Midbrain (tissue), 1 donor: ENCODE data around the gene ST6GALNAC2.
A peak's percentile ranks its signal among the peaks of the same experiment; 100 is the strongest.
"Not testable (repeated sequence)": the region's sequence is repeated elsewhere in the genome, so short reads cannot be mapped to it uniquely, and the experiment has no call there.

ENCODE experiments used
- DNase-seq: peaks from one replicate; lab custom pipeline; 2025; lab: John Stamatoyannopoulos, UW

Gene ST6GALNAC2

DNA sequence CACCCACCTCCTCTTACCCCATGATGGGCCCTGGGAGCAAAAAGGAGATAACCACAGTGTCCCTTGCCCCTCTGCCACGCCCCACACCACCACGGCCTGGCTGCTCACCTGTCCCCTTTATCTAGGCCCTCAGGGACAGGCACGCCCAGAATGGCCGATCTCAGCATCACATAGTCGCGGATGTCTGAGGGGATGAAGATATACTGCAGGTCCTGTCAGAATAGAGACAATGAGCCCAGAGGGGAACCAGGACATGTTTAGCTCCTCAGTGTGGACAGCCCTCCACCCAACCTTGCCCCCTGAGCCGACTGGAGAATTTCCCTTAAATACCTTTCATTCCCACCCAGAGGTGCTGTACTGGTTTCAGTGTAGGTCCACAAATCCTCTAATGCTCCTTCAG lies 15.2 kb downstream of the ST6GALNAC2 start:
- no peak for DNase-seq

DNA sequence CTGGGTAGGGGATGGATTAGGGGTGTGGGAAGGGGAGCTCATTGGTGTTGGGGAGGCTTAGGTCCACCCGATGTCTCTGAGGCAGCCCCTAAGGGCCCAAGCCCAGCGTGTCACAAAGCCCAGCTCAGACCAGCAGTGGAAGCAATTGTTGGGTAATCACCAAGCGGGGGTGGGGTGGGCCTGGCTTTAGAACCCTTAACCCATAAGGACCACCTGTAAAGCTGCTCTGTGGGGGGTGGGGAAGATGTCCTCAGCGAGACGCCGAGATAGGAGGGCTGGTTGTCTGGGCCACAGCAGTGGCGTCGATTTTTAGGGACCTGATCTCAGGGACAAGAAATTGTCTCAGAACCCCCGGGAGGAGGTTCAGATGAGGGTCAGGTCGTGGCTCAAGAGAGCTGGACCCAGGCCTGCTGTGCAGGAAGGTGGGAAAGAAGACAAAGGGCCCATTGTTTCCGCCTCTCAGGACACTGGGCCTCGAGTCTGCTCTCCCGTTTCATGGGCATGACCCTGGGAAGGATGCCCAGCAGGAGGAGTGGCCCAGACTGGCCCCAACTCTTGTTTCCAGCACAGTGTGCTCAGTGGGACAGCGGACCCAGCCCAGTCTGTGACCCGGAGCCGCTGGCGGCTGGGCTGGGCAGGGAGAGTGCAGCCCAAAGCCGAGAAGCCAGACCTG lies 15.9 kb downstream of the ST6GALNAC2 start:
- DNase-seq, result peak; percentile 83

DNA sequence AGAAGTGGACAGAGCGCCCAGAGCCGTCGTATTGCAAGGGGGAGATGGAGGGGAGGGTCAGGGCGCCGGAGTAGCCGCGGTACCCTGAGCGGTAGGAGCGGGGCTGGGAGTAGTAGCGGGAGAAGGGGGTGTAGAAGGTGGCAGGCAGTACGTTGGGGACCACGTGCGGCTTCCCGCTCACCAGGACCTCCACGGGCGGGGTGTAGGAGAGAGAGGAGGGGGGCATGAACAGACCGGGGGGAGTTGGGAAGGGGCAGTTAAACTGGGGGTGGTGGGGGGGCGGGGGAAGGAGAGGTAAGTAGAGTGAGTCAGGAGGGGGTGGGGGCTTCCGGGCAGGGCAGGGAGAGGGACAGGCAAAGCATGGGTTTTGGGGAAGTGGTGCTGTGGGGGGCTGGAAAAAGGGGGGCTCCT lies 16.8 kb downstream of the ST6GALNAC2 start:
- no peak for DNase-seq

DNA sequence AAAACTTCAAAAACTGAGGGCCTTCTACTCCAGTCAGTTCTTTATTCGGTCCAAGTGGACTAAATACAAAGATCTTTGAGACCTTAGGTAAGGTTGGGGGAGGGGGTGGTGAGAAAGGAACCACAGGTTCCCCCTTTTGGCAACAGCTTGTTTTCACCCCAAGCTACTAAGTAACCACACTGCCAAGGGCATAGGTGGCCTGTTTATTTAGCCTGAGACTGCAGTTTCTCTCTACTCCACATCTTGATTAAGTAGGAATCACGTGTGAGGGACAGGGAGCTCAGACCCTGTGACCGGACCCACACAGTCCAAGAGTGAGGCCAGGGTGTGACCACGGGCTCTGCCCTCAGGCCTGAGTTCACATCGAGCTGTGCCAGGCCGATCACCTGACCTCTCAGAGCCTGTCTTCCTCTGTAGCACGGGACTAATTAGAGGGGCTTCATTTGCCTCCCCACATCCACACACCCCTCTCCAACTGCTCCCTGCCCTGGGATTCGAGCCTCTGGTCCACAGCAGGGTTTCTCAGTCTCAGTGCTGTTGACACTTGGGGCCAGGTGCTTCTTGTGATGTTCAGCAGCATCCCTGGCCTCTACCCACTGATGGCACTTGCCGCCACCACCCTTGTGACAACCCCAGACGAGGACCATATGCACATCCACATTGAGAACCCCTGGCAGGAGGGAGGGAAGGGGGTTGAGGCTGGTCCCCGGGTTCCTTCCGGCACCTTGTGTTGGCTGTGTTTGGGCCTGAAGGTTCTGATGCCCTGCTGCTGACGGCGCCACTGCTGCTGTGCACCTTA lies 17.8 kb downstream of the ST6GALNAC2 start:
- DNase-seq, result no peak

DNA sequence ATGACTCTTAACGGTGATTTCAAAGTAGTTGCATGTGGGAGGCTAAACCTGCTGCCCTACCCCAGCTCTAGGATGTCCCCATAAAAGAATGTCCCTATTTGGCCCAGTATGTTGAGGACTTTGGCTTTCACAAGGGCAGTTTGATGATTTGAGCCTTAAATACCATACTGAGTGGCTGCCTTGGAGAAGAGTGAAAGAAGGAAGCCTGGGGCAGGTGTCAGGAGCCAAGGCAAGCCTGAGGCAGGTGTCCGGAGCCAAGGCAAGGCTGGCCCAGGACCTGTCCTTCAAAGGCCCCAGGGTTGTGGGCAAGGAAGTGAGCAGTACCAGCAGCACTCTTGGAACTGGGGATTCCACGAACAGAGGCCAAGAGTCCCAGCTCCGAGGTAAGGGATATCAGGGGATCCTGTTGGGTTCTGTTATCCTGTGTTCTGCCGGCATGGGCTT lies 18.6 kb downstream of the ST6GALNAC2 start:
- DNase-seq, result no peak

DNA sequence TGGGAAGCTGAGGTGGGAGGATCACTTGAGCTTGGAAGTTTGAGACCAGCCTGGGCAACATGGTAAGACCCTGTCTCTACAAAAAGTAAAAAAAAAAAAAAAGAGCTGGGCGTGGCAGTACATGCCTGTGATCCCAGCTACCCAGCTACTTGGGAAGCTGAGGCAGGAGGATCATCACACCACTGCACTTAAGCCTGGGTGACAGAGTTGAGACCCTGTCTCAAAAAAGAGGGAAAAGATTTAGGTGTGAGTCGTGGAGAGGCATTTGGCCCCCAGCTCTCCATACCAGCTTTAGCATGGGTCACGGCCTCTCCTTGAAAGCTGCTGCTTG lies 19.1 kb downstream of the ST6GALNAC2 start:
- DNase-seq, result no peak

DNA sequence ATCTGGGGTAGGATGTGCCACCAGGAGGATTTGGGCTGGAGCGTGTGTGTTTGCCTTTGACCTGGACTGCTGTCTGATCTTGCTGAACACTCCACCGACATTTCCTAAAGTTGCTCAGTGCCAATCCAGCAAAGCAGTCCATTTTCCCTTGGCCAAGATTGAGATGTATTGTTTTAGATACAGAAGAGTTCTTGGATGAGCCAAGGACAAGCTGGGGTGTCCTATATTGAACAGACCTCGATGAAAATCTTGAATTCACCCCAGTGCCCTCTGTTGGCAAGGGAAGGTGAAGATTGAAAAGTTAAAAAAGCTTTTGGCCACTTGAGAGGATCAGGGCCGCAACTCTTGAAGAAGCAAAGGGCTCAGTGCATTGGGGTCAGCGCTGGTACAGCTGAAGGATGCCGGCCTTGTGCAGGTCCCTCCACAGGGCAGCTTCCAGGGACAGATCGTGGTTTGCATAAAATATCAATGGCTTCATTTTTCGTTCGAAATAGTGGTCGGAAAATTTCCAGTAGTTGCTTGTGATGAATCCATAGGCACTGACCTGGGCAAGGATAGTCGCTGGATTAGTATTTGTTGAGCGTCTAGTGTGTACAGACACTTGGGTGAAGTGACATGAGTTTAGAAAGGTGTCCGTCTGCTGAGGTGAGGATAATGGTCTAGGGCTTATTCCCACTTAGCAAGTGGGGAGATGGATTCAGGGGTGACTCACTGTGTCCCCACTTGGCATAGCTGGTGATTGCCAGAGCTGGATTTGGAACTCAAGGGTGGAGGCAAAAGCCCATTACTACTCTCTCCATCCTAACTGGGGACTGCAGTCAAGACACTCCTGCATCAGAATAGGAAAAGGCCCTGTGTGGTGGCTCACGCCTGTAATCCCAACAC lies 19.7 kb downstream of the ST6GALNAC2 start:
- DNase-seq, result no peak

DNA sequence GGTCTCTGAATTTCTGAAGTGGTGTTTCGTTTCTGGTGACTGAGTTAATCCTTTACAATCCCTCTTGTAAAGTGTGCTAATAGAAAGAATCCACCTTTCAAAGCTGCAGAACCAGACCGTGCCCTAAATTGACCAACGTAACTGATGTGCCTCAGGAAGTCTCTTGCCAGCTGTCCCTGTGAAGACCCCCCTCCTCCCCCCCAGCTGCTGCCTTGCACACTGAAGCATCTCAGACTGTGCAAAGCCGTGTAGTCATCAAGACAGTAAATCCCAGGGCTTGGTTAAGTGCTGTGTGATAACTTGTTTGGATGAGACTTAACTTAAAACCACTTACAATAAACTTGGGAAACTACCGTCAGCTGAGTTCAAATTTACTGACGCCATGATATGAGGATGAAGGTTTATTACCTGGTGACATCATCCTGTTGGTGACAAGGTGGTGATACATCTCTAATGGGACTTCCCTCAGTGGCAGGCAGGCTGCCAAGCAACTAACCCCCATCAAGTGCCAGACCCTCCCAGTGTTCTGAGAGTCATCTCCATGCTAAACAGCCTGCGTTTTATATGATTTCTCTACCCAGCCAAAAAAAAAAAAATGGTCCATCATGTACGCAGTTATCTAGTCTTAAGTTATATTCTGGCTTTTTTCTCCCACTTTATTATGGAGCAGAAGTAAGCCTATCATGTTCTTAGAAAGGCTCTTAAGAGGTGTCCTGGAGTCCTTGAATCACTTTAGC lies 20.5 kb downstream of the ST6GALNAC2 start:
- not testable (repeated sequence) for DNase-seq

DNA sequence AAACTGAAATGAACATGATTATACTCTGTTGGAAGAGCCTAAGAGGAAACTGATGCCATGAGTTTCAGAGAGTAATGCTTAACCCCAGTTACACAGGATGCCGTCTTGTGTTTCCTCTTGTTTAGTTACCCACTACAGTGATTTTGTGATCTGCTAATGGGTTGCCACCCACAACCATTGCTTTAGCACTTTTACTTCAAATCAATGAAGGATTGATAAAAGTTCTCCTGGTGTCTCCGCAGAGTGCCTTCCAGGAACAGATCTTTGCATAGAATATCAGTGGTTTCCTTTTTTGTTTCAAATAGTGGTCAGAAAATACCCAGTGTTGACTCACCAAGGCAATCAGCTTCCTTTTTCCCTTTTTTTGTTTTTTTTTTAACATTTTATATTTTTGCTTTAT lies 22.3 kb downstream of the ST6GALNAC2 start:
- DNase-seq, result not testable (repeated sequence)

DNA sequence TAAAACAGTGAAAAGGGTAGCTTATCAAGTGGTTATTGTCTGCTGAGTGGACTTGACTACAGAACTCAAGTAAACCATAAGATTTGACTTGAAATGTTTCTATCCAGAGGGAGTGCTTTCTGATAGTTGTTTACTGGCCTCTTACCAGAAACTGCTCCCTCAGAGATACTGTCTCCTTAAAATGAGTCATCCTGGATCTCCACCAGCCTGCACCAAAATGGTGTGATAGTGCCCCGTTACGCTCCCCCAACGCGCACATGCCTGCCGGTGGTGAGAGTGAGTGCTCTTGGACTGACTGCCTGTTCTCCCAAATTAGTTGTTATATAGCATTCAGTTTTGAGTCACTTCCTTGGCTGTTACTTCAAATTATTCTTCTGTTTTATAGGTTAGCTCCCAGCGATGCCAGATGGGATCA lies 22.9 kb downstream of the ST6GALNAC2 start:
- no peak for DNase-seq

DNA sequence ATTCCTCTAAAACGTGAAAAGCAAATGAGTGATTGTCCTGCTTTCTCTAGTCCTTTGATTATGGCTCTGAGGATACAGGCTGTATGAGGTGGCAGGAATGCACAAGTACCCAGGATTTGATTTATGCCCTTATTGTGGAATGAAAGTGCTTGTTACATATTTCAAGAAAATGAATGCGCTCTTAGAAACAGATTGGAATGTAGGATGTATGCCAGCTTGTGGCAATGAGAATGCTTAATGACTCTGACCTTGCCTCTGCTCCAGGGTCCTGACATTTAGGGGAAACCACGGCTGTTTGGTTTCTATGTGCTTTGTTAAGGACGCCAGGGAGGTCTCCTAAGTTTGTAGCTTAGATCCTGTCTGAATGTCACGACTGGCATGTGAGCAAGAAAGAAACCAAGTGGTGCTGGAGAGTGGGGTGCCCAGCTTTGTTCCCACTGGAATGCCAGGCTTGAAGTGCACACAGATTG lies 23.8 kb downstream of the ST6GALNAC2 start:
- DNase-seq, result no peak

DNA sequence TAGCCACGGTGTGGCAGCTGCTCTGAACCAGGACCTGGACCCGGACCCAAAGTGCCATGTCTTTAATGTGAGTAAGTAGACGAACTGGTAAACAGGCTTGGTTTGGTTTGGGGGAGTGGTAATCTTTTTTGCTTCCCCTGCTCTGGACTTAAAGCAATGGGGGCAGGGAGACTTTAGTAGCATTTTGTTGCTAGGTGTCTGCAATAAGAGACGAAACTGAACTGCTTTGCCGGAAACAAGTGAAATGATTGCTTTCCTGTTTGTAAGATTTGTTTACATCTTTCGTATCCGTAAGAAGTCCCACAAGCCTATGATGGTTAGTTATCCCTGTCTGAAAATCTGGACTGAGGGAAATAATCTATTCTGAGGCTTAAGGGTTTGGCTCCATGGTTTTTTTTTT lies 24.3 kb downstream of the ST6GALNAC2 start:
- no peak for DNase-seq

DNA sequence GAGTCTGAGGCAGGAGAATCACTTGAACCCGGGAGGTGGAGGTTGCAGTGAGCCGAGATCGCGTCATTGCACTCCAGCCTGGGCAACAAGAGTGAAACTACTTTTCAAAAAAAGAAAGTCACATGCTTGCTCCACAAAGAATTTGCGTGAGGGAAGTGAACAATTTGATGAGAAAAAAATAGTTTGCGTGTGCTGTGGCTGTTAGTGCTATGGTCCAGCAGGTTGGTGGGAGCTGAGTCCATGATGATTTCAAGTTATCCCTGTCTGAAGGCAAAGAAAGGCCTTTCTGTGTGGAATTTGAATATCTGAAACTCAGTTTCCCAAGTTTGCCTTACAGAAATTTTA lies 24.8 kb downstream of the ST6GALNAC2 start:
- no peak for DNase-seq

DNA sequence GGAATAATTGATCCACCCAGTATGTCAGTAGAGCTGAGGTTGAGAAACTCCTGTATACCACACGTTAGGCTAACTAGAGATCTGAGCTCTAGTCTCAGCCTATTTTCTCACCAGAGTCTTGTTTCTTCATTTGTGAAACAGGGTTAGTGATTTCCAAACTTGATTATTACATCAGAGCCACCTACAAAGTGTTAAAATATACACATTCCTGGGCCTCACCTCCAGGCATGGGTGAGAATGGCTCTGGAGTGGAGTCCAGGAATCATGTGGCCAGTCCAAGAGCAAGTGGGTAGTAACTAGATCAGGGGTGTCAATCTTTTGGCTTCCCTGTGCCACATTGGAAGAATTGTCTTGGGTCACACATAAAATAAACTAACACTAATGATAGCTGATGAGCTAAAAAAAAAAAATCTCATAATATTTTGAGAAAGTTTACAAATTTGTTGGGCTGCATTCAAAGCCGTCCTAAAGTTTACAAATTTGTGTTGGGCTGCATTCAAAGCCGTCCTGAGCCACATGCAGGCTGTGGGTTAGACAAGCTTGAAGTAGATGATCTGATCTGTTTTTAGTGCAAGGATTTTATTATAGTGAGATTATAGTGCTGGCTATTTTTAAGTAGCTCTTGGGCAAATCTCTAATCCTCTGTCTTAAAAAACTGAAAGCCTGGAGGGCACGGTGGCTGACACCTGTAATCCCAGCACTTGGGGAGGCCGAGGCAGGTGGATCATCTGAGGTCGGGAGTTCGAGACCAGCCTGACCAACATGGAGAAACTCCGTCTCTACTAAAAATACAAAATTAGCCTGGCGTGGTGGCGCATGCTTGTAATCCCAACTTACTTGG lies 25.4 kb downstream of the ST6GALNAC2 start:
- DNase-seq, result no peak

DNA sequence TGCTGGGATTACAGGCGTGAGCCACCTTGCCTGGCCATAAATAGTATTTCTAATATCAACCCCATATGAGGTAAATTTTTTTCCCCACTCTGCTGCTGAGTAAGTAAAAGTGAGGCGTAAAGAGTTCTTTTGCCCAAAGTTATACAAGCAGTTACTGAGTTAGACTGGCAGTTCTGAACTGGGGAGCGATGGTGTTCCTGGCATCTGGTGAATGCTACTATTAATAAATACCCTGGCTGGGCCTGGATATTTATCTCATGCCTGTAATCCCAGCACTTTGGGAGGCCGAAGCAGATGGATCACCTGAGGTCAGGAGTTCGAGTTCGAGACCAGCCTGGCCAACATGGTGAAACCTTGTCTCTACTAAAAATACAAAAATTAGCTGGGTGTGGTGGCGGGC lies 26.2 kb downstream of the ST6GALNAC2 start:
- DNase-seq, result not testable (repeated sequence)

DNA sequence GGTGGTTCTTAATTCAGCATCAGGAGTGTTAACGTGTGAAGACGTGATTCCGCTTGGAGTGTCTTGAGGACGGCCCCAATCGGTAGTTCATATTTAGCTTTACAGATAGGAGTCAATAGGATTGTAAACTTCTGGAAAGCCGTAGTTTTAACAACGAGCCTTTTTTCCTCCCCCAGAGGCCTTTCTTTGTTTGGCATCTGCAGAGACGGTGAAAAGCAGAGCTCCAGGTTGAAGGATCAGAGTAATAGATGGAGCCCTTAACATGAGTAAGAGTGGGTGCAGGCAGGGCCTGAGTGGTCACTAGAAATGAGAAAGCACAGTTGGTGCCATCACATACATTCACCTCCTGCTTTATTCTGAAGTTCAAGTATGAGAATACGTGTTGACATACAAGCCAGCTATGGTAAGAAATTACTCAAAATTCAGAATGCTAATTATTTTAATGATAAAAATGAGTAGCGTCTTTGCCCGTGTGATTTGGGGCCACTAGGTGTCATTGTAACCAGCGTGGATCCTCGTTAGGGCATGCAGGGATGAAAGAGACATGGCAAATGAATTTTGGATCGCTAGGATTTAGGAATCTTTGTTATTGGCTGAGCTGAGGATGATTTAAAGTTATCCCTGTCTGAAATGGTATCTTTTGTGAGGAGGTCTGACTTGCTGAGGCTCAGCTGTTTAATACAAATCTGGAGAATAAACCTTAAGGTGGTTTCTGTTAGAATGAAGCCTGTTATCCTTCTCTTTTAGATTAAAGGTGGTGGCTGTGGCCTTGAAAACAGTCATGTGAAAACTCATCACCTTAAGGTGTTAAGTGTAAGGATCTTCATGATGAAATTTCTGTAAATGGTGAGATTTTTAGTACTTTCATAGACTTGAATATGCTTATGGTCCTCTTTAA lies 27.2 kb downstream of the ST6GALNAC2 start:
- DNase-seq, result peak; percentile 49

DNA sequence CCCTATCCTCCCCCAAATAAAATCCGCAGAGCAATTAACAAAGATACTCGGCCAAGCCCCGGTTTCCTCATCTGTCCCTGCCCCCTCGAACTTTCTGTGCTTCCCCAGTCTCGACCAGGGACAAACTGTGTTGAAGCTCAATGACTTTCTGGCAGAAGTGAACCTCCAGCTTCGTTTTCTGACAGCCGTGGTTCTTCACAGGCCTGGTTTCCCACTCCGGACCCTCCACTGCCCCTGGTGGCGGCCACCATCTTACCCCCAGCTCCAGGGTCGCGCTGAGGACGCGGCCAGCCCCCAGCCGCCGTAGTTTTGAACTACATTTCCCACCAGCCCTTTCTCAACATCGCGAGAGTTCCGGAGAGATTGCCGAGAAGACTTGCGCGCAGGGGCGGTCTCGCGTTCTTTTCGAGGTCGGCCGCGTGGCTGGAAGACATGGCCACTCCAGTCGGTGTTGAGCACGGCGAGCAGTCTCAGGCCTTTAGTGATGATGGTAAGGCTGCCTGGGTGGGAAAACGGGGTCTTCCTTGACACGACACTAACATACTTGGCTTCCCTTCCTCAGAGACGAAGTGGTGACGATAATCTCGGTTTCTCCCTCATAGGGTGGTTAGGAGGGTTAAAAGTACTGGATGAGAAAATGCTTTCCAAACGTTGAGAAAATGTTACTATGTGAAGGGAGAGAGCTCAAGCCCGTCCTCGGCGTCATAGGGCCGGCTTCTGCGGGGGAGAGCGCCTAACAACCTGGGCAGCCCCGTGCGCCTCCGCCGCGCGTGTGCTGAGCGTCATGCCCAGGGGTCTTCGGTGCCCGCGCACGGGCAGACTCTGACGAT lies 28.1 kb downstream of the ST6GALNAC2 start:
- peak; percentile 92 for DNase-seq

DNA sequence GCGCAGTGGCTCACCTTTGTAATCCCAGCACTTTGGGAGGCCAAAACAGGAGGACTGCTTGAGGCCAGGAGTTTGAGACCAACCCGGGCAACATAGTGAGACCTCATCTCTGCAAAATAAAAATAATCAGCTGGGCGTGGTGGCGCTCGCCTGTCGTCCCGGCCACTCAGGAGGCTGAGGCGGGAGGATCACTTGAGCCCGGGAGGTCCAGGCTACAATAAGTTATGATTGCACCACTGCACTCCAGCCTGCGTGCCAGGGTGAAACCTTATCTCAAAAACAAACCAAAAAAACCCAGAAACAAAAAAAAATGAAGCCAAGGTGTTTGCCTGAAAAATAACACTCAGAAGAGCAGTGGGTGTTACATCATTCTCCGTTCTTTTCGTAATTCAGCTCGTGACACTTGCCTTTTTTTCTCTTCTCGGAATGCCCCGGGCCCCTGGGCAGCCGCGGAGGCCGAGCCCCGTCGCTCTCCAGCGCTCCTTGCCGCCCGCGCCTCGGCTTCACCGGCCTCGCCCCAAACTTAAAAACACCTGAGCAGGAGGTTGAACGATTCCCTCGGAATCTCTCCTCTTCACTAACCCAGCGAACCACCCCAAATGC lies 28.8 kb downstream of the ST6GALNAC2 start:
- no peak for DNase-seq

DNA sequence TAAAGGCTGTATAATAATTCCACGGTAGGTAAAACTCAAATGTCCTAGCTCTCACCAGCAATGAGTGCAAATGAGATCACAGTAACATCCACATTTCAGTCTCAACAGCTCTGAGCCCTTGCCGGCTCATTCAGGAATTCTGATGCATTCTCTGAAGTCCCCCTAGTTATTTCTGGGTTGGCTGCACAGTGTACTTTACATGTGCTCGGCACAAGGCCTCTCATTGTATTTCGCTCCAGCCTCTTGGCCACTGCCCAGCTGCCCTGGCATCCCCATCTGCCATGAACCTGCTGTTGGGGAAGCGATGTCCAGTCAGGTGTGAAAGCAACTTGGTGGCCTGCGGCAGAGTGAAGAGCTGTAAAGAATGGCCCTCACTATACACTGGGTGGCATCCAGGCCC lies 31.5 kb downstream of the ST6GALNAC2 start:
- DNase-seq, result peak; percentile 62
